Measurements from ENCODE around the gene FBXL19.

GRCh38 chr16:30980434-30980833 lies 57.1 kb downstream of the FBXL19 start:
- no peak for TF ChIP-seq SALL1 (CRISPR knock-in tag; IDR thresholded peaks at IDR 0.05)
- no peak for TF ChIP-seq ZNF883 (CRISPR knock-in tag; IDR thresholded peaks at IDR 0.05; ENCODE audit: not compliant biosample characterization)
- TF ChIP-seq TARDBP (CRISPR knock-in tag; IDR thresholded peaks at IDR 0.05): no peak
- TF ChIP-seq IKZF1 (IDR thresholded peaks at IDR 0.05): no peak
- no peak for TF ChIP-seq SP2 (CRISPR knock-in tag; IDR thresholded peaks at IDR 0.05)
- TF ChIP-seq POLR2A (IDR thresholded peaks at IDR 0.05; ENCODE audit: insufficient read depth in 1 of 2, low read depth in 2 of 2, low read length in 2 of 2): no peak
- no peak for TF ChIP-seq ZBTB25 (CRISPR knock-in tag; IDR thresholded peaks at IDR 0.05)
- no peak for TF ChIP-seq POLR2AphosphoS5 (IDR thresholded peaks at IDR 0.05; ENCODE audit: low read depth, low read length)

Data from HepG2 (cell line).